Bronchial epithelial cell (primary cell): Measurements from ENCODE around the gene TMEM271. TPM values are rescaled to one million over a fixed set of nuclear protein-coding genes. Genes with fewer than 3 reads are reported as not detected.

Experiments used
- DNase-seq: peaks from one replicate; pipeline ENCODE4 v3.0.0-alpha.2; 2010; ENCODE audit warnings: low read depth
- FAIRE-seq: peaks from 2 replicates; lab custom pipeline; 2011; peaks lifted over from hg19 to GRCh38; lab: Jason Lieb, UNC
- H3K27me3 ChIP-seq: 2 replicates; pipeline ENCODE4 v1.5.1; 2011; ENCODE audit warnings: low read length; ENCODE audit not compliant: control insufficient read depth, insufficient read depth
- H3K36me3 ChIP-seq: 2 replicates; pipeline ENCODE4 v1.5.1; 2011; ENCODE audit warnings: low read length; ENCODE audit not compliant: control insufficient read depth, insufficient read depth
- H3K4me3 ChIP-seq: 2 replicates; pipeline ENCODE4 v1.5.1; 2011; ENCODE audit warnings: mild to moderate bottlenecking, low read depth, low read length, control low read depth
- CTCF ChIP-seq: IDR thresholded peaks from 2 replicates; pipeline ENCODE4 v1.5.1; 2011; ENCODE audit warnings: mild to moderate bottlenecking, moderate library complexity, low read length, control low read depth, inconsistent platforms; ENCODE audit not compliant: insufficient read depth, severe bottlenecking
- total RNA-seq: library from RNA; depleted of rRNA; stranded (reverse); fragments of >200 nt; gene quantifications from 2 replicates; pipeline ENCODE4 v1.2.1, GENCODE V29; 2014

TMEM271 gene
- total RNA-seq, 1 donor from 2014 or later, result not detected

GRCh38 chr4:604131-604530 is 28.0 kb upstream of the TMEM271 start:
- FAIRE-seq (no peak), DNase-seq (no peak)
- Histone ChIP-seq H3K36me3 (no peaks in the 10 kb centered on the region), H3K4me3 (no peak overlapping the region), H3K27me3 (no peaks in the 10 kb centered on the region)
- TF ChIP-seq CTCF, result no peak

DNA sequence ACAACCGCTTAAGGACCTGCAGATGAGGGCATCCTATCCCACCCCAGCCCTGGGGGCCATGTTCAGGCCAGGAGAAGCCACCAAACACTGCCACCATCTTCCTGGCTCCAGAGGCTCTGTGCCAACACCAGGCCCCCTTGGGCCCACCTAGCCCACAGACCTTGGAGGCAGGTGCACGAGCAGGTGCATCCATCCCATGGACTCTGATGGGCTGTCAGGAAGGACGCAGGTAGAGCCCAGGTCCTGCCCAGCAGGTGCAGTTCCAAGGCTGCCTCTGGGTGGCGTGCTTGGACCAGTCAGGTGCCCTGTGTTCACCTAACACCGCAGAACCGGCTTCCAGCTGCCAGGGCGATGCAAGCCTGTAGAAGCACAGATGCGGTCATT is 26.5 kb upstream of the TMEM271 start:
- peak; percentile 69 for TF ChIP-seq CTCF
- no peaks in the 10 kb centered on the region for H3K27me3 ChIP-seq
- FAIRE-seq, result peak; percentile 7
- no peak overlapping the region for H3K4me3 ChIP-seq
- peak; percentile 29 for DNase-seq
- no peaks in the 10 kb centered on the region for H3K36me3 ChIP-seq

DNA sequence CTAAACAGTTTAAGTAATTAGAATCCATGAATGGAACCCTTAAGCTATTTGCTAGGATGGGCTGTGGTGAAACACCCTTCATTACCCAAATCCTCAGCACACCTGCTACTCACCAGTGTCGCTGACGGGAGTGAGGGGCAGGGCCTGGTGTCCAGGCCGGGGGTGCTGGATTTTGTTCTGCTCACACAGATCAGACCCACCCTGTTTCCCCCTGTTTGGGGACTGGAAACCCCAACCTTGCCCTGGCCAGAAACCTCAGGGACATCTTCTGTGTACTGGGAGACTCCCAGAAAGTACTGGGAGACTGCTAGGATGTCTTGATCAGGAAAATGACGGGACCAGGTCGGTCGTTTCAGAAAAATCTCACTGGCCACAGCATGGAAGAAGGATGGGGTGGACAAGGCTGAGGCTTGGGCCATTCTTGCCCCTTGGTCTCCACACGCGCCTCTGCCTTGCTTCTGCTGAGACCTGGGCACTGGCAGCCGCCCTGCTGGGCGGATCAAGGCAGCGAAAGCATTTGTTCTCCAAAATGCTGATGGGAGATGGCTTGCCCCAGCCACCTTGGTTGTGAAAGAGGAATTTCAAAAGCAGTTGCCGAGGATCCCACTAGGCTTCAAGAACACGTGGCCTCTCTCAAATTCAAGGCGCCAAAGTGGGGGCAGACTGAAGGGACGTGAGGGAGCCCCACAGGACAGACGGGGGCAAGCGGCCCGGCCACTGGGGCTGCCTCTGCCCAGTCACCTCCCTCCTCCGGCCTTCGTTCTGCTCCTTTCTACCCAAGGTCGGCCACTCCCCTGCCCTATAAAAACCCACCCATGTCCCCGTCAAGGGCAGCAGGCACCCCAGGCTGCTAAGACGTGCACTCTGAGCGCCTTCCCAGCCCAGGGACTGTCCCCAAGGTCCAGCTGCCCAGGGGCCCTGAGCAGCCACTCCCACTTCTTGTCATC is 25.8 kb upstream of the TMEM271 start:
- no peak for TF ChIP-seq CTCF

DNA sequence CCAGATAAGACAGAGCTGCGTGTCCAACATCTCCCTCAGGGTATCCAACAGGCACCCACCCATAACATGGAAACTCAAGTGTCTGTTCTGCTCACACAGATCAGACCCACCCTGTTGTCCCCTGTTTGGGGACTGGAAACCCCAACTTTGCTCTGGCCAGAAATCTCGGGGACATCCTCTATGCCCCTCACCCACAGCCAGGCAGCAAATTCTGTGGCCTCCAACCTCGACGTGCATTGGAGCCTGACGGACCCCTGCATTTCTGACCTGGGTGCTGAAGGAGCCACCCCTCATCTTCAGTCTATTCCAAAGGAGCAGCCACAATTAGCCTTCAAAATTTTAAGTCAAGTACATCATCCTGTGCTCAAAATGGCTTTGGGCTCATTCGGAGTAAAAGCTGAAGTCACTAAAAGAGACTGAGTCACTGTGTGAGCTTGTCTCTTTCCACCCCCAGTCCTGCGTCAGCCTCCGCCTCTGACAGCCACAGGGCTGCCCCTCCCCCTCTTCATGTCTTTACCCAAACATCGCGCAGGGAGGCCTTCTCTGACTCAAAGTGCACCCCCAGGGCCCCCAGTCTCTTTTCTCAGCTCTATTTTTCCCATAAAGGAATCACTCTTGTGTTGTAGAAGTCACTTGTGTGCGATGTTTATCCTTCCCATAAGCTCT is 24.9 kb upstream of the TMEM271 start:
- TF ChIP-seq CTCF, result no peak
- Histone ChIP-seq H3K36me3 (no peaks in the 10 kb centered on the region), H3K4me3 (no peak overlapping the region), H3K27me3 (no peaks in the 10 kb centered on the region)
- FAIRE-seq (no peak), DNase-seq (peak; percentile 3)

More for the DNA sequence above, 25.8 kb upstream of the TMEM271 start:
- no peaks in the 10 kb centered on the region for H3K27me3 ChIP-seq
- FAIRE-seq, result no peak
- H3K4me3 ChIP-seq, result no peak overlapping the region
- DNase-seq, result no peak
- H3K36me3 ChIP-seq, result no peaks in the 10 kb centered on the region

DNA sequence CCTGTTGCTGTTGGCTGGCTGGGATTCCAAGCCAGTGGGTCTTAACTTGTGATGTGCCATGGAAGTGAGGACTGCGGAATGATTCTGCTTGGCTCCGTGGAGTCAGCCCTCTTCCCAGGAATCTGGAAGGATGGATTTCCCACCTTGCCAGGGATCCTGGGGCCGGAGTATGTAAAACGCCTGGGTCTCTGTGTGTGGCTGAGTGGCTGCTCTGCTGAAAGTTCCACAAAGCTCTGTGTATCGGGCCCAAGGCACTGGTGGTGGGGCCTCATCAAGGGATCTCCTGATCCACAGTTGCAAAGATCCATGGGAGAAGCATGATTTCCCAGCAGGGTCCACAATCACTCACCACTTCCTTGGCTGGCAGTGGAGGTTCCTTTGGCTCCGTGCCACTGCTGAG is 24.1 kb upstream of the TMEM271 start:
- DNase-seq (no peak), FAIRE-seq (no peak)
- Histone ChIP-seq H3K36me3 (no peaks in the 10 kb centered on the region), H3K27me3 (no peaks in the 10 kb centered on the region), H3K4me3 (no peak overlapping the region)
- no peak for TF ChIP-seq CTCF
